Erythroblast (primary cell): Measurements from ENCODE around the gene PIGN.

ENCODE experiments used
- DNase-seq, 2 experiments: peaks; one replicate each; lab custom pipeline; 2025; lab: John Stamatoyannopoulos, UW
- GATA1 ChIP-seq: IDR thresholded peaks from 2 replicates; pipeline ENCODE4 v1.6.1; 2011; ENCODE audit warnings: low read depth, mild to moderate bottlenecking, control low read depth, low read length, moderate library complexity
- POLR2A ChIP-seq: IDR thresholded peaks from 2 replicates; pipeline ENCODE4 v1.6.1; 2011; ENCODE audit warnings: mild to moderate bottlenecking, low read length

PIGN gene

GRCh38 chr18:62186774-62187542, at the start of gene PIGN, which contains the start of gene RELCH:
PIGN (minus strand) TSS chr18:62187056; CDS start chr18:62161353, 25,703 bp downstream.
RELCH (plus strand) TSS chr18:62187255; CDS start chr18:62187506, 251 bp downstream.
- peak; percentile 100 for DNase-seq
- TF ChIP-seq POLR2A (peak; percentile 82), GATA1 (no peak)

- TF ChIP-seq POLR2A (no peak), GATA1 (no peak)
- DNase-seq: no peak
These were observed 49.4 kb upstream of the PIGN start for GRCh38 chr18:62236252-62236651.

- no peak for DNase-seq
- no peak for TF ChIP-seq GATA1
- TF ChIP-seq POLR2A: no peak
These were observed 39.2 kb upstream of the PIGN start for GRCh38 chr18:62226047-62226446.

GRCh38 chr18:62224229-62224628, 37.4 kb upstream of the PIGN start:
- no peak for DNase-seq

GRCh38 chr18:62214790-62215189, 27.9 kb upstream of the PIGN start:
- TF ChIP-seq GATA1 (no peak), POLR2A (no peak)
- DNase-seq: no peak

More at GRCh38 chr18:62224229-62224628, 37.4 kb upstream of the PIGN start:
- TF ChIP-seq GATA1 (no peak), POLR2A (no peak)

- TF ChIP-seq POLR2A: no peak
- TF ChIP-seq GATA1: no peak
These were observed 24.5 kb upstream of the PIGN start for GRCh38 chr18:62211325-62211828.

GRCh38 chr18:62210138-62210537, 23.3 kb upstream of the PIGN start:
- TF ChIP-seq GATA1 (no peak), POLR2A (no peak)

More at GRCh38 chr18:62211325-62211828, 24.5 kb upstream of the PIGN start:
- DNase-seq: no peak

GRCh38 chr18:62209046-62209445, 22.2 kb upstream of the PIGN start:
- no peak for DNase-seq

More at GRCh38 chr18:62210138-62210537, 23.3 kb upstream of the PIGN start:
- DNase-seq: no peak

GRCh38 chr18:62206593-62206992, 19.7 kb upstream of the PIGN start:
- DNase-seq: no peak
- TF ChIP-seq GATA1 (no peak), POLR2A (no peak)

More at GRCh38 chr18:62209046-62209445, 22.2 kb upstream of the PIGN start:
- TF ChIP-seq POLR2A (no peak), GATA1 (no peak)

- peak in 1 of 2 experiments; percentile 41 for DNase-seq
- TF ChIP-seq GATA1 (no peak), POLR2A (no peak)
These were observed 19.0 kb upstream of the PIGN start for GRCh38 chr18:62205824-62206223.

- no peak for DNase-seq
- TF ChIP-seq POLR2A: no peak
- no peak for TF ChIP-seq GATA1
These were observed 15.0 kb upstream of the PIGN start for GRCh38 chr18:62201870-62202269.

- no peak for DNase-seq
- no peak for TF ChIP-seq GATA1
- TF ChIP-seq POLR2A: no peak
These were observed 13.5 kb upstream of the PIGN start for GRCh38 chr18:62200121-62200914.

GRCh38 chr18:62199629-62200028, 12.8 kb upstream of the PIGN start:
- no peak for DNase-seq
- no peak for TF ChIP-seq POLR2A
- TF ChIP-seq GATA1: no peak

GRCh38 chr18:62198259-62198658, 11.4 kb upstream of the PIGN start:
- DNase-seq: peak in 1 of 2 experiments; percentile 23
- TF ChIP-seq GATA1 (no peak), POLR2A (no peak)
